Ishikawa (cell line): ENCODE results near the gene SIPA1.

Experiments used
- CEBPB ChIP-seq: IDR thresholded peaks from 2 replicates; pipeline ENCODE4 v1.6.1; 2012
- CREB1 ChIP-seq: IDR thresholded peaks from 2 replicates; pipeline ENCODE4 v1.6.1; 2012; ENCODE audit warnings: low read depth
- EGR1 ChIP-seq: IDR thresholded peaks from 2 replicates; pipeline ENCODE4 v1.6.1; 2012
- EP300 ChIP-seq: IDR thresholded peaks from 2 replicates; pipeline ENCODE4 v1.6.1; 2012; ENCODE audit warnings: borderline replicate concordance
- FOXM1 ChIP-seq: IDR thresholded peaks from 2 replicates; pipeline ENCODE4 v1.6.1; 2012; ENCODE audit warnings: low read depth, borderline replicate concordance
- MAX ChIP-seq: IDR thresholded peaks from 2 replicates; pipeline ENCODE4 v1.6.1; 2012
- NFIC ChIP-seq: IDR thresholded peaks from 2 replicates; pipeline ENCODE4 v1.6.1; 2012
- RAD21 ChIP-seq: IDR thresholded peaks from 2 replicates; pipeline ENCODE4 v1.6.1; 2012; ENCODE audit warnings: low read depth
- TAF1 ChIP-seq: IDR thresholded peaks from 2 replicates; pipeline ENCODE4 v1.6.1; 2012; ENCODE audit warnings: low read depth, mild to moderate bottlenecking
- TCF12 ChIP-seq: IDR thresholded peaks from 2 replicates; pipeline ENCODE4 v1.6.1; 2012; ENCODE audit warnings: low read depth
- TEAD4 ChIP-seq: IDR thresholded peaks from 2 replicates; pipeline ENCODE4 v1.6.1; 2012
- YY1 ChIP-seq: IDR thresholded peaks from 2 replicates; pipeline ENCODE4 v1.6.1; 2012; ENCODE audit warnings: low read depth
- ZBTB7A ChIP-seq: IDR thresholded peaks from 2 replicates; pipeline ENCODE4 v1.6.1; 2012; ENCODE audit warnings: low read depth
- TF ChIP-seq, protein P1 (sequence below): IDR thresholded peaks from 2 replicates; pipeline ENCODE4 v1.6.1; 2012
- TF ChIP-seq, protein P2 (sequence below): IDR thresholded peaks from 2 replicates; pipeline ENCODE4 v1.6.1; 2012; ENCODE audit warnings: low read depth, mild to moderate bottlenecking

Gene SIPA1

DNA sequence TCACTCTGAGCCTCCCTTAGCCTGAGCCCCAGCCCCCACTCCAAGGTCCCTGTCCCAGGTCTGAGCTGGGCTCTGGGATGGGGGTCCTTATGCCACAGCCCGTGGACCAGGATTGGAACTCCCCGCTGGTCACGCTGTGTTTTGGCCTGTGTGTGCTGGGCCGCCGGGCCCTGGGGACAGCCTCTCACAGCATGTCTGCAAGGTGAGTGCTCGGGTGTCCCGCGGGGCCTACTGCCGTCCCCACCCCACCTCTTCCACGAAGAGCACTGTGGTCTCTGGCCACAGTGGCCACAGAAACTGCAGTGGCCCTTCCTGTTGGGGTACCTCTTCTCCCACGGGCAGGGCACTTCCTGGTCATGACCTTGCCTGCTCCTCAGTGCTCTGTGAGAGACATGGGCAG, 3.5 kb upstream of the SIPA1 start:
- TF ChIP-seq MAX (no peak), TCF12 (no peak), EGR1 (no peak), CREB1 (no peak), YY1 (no peak), NFIC (no peak), RAD21 (no peak), TEAD4 (no peak), FOXM1 (no peak), ZBTB7A (no peak)

GRCh38 chr11:65634905-65635731, 2.8 kb upstream of the SIPA1 start:
- TF ChIP-seq TAF1 (no peak), FOXM1 (no peak), EP300 (no peak), TCF12 (no peak), ZBTB7A (no peak), MAX (no peak), EGR1 (no peak), CREB1 (no peak), YY1 (no peak), TEAD4 (no peak), CEBPB (no peak), RAD21 (no peak), NFIC (no peak)
- TF ChIP-seq, protein P1, sequence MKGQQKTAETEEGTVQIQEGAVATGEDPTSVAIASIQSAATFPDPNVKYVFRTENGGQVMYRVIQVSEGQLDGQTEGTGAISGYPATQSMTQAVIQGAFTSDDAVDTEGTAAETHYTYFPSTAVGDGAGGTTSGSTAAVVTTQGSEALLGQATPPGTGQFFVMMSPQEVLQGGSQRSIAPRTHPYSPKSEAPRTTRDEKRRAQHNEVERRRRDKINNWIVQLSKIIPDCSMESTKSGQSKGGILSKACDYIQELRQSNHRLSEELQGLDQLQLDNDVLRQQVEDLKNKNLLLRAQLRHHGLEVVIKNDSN: no peak
- TF ChIP-seq, protein P2, sequence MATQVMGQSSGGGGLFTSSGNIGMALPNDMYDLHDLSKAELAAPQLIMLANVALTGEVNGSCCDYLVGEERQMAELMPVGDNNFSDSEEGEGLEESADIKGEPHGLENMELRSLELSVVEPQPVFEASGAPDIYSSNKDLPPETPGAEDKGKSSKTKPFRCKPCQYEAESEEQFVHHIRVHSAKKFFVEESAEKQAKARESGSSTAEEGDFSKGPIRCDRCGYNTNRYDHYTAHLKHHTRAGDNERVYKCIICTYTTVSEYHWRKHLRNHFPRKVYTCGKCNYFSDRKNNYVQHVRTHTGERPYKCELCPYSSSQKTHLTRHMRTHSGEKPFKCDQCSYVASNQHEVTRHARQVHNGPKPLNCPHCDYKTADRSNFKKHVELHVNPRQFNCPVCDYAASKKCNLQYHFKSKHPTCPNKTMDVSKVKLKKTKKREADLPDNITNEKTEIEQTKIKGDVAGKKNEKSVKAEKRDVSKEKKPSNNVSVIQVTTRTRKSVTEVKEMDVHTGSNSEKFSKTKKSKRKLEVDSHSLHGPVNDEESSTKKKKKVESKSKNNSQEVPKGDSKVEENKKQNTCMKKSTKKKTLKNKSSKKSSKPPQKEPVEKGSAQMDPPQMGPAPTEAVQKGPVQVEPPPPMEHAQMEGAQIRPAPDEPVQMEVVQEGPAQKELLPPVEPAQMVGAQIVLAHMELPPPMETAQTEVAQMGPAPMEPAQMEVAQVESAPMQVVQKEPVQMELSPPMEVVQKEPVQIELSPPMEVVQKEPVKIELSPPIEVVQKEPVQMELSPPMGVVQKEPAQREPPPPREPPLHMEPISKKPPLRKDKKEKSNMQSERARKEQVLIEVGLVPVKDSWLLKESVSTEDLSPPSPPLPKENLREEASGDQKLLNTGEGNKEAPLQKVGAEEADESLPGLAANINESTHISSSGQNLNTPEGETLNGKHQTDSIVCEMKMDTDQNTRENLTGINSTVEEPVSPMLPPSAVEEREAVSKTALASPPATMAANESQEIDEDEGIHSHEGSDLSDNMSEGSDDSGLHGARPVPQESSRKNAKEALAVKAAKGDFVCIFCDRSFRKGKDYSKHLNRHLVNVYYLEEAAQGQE: no peak

- TF ChIP-seq, protein P1: no peak
- no peak for TF ChIP-seq MAX
- no peak for TF ChIP-seq EP300
- TF ChIP-seq YY1: no peak
Observed at GRCh38 chr11:65636108-65637031, 1.5 kb upstream of the SIPA1 start.

GRCh38 chr11:65637032-65637557, 806 bp upstream of the SIPA1 start:
- TF ChIP-seq EGR1 (no peak), CREB1 (no peak), TAF1 (no peak), TEAD4 (no peak), EP300 (no peak), RAD21 (no peak), YY1 (no peak), CEBPB (no peak), MAX (no peak), FOXM1 (no peak), TCF12 (no peak), ZBTB7A (no peak), NFIC (no peak)
- TF ChIP-seq, protein P2: no peak
- TF ChIP-seq, protein P1: no peak
